ENCODE data around the gene AK9. TPM values are rescaled to one million over a fixed set of nuclear protein-coding genes. Genes with fewer than 3 reads are reported as not detected.

Gene AK9
- 0.86 to 1.5 TPM (median 1.1 TPM) in 5 replicates for total RNA-seq (2022; extraction: Qiagen RNA extraction)

DNA sequence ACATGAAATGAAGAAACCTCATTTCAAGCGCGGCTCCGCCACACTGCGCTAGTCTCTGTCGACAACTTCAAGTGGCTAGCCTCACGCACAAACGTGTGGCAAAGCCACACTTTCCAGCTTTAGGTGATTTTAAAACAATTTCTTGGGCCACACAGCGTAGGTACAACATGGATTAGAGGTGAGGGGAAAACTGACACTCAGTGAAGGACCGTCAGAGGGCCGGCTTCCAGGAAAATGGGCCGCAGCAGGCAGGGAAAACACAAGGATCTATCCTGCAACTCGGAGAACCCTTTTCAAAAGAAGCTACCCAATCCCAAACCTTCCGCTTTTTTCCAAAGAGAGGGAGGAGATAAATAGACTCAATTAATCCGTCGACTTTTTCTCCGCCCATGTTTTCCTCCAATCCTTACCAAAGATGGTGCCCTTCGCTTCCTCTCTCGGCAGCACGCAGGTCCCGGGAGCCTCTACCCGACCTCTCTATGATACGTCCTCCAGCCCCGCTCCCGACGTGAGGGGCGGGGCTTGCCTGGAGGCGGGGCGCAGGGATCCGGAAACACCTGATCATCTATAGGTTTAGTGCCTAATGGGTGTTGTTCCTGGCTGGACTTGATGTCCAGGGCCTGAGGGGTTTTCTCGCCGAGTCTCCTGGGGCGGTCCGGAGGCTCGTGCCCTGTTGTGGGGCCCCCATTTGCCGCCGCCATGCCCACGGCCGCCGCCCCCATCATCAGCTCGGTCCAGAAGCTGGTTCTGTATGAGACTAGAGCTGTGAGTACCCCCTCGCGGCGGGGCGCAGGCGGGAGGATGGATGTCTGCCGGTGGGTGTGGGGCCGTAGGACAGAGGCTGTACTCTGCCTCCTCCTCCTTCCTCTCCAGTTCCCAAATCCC, at the start of gene AK9, which contains the start of gene FIG4:
TSS of gene AK9 (minus strand) at position 466 of the 885 bp plus-strand sequence. CDS start 15,457 bp downstream, outside the sequence.
TSS of gene FIG4 (plus strand) at position 560 of the 885 bp plus-strand sequence. CDS start at position 700, 140 bp downstream.

DNA sequence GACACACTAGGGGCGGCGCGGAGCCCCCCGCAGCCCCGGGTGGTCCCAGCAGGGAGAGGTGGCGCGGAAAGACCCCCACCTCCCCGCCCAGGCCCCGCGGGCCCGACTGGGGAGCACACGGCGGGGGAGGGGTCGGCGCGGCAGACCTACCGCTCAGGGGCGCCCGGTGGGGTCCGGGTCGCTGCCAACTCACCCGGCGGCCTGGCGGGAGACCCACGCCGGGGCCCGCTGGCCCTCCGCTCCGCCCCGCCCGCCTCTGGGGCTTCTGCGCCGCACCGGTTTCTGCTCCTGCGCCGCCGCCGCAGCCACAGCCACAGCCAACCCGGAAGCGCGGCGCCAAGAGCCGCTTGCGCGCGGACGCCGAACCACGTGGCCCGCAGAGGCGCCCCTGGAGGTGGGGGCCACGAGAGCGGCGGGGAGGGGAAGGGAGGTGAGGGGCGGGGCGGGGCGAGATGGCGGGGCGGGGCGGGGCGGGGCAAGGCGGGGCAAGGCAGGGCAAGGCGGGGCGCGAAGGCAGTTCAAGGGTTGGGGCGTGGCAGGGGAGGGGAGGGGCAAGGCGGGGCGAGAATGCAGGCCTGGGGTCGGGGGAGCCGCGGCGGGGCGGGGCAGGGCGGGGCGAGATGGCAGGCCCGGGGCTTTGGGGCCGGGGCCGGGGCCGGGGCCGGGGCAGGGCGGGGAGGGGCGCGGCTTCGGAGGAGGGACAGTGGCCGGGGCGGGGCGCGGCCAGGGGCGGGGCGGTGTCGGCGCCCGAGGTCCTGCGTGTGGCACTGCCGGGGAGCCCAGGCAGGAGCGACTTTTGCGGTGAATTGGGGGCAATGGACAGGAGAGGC, 207.9 kb downstream of the AK9 start, which contains the start of gene ZBTB24:
TSS of gene ZBTB24 (minus strand) at position 315 of the 830 bp plus-strand sequence. CDS start 1,193 bp downstream, outside the sequence.

DNA sequence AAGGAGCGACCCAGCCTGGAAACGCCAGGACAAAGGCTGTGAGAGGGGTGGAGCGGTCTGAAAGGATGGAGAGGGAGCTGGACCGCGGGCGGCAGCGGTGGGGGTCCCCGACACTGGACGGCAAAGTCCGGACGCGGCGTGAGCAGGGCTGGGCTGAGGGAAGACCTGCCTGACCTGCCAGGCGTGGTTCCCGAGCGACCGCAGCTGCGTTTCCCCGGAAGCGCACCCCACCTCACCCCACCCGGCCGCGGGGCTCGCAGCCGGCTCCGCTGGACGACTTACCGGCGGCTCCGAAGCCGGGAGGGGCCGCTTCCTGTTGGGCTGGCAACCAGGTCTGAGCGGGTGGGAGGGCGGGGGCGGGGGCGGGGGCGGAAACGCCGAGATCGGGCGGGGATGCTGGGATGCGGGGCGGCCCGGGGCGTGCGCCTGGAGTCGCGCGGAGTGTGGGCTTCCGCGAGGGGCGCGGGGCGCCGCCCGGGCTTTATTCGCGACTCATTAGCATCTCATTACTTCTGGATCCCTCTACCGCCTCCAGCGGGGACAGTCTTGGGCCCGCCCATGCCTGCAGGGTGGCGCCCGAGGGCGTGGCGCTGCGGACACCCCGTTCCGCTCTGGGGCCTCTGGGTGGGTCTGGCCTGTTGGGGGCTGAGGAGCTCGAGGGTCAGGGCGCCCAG, 235.4 kb downstream of the AK9 start, which contains the start of gene MICAL1:
TSS of gene MICAL1 (minus strand) at position 336 of the 674 bp plus-strand sequence. CDS start 1,576 bp downstream, outside the sequence.

Other genes with a start within 250 kb of the AK9 start
- gene MICAL1, start 235.4 kb downstream of the AK9 start, total RNA-seq (2022; extraction: Qiagen RNA extraction): 11.5 to 19.0 TPM (median 17.5 TPM) in 5 replicates
- 4.1 to 4.8 TPM (median 4.5 TPM) in 5 replicates for gene ZBTB24, start 208.0 kb downstream of the AK9 start, total RNA-seq (2022; extraction: Qiagen RNA extraction)
- 4.0 to 5.1 TPM (median 4.4 TPM) in 5 replicates for gene FIG4, start 94 bp upstream of the AK9 start, total RNA-seq (2022; extraction: Qiagen RNA extraction)

Measured in A549 treated with Mapracorat at 1 μM for 4 hours (cell line).